Stimulated activated CD8-positive, alpha-beta memory T cell treated with anti-CD3 and anti-CD28 coated beads, Interleukin-15, amount 100 ng/mL, for 48 hours (primary cell): Measurements from ENCODE around the gene RTN4RL1.

Source experiments
- DNase-seq, 2 donors: peaks; one replicate each; pipeline ENCODE4 v3.0.0-alpha.2; 2020; ENCODE audit warnings: low read depth in 2 of 2

RTN4RL1 gene

GRCh38 chr17:2059547-2060384 lies 34.6 kb upstream of the RTN4RL1 start:
- no peak for DNase-seq

- peak; percentile 55 to 56 for DNase-seq
Observed at GRCh38 chr17:2058586-2059546, 33.7 kb upstream of the RTN4RL1 start.

GRCh38 chr17:2057760-2058585 lies 32.8 kb upstream of the RTN4RL1 start:
- DNase-seq = no peak

- no peak for DNase-seq
Observed at GRCh38 chr17:2057175-2057759, 32.1 kb upstream of the RTN4RL1 start.

GRCh38 chr17:2056206-2057174 lies 31.4 kb upstream of the RTN4RL1 start:
- no peak for DNase-seq

- DNase-seq = no peak
Observed at GRCh38 chr17:2055292-2056205, 30.4 kb upstream of the RTN4RL1 start.

- DNase-seq = peak; percentile 73 to 74
Observed at GRCh38 chr17:2054512-2055291, 29.6 kb upstream of the RTN4RL1 start, which contains the start of gene HIC1. HIC1 (plus strand) TSS chr17:2055103; CDS start chr17:2056691, 1,588 bp downstream.

GRCh38 chr17:2054262-2054511 lies 29.1 kb upstream of the RTN4RL1 start:
- DNase-seq = peak in 1 of 2 donors; percentile 55

GRCh38 chr17:2053380-2054261 lies 28.5 kb upstream of the RTN4RL1 start:
- DNase-seq = peak; percentile 78

GRCh38 chr17:2051933-2052559 lies 26.9 kb upstream of the RTN4RL1 start:
- no peak for DNase-seq

GRCh38 chr17:2051061-2051932 lies 26.2 kb upstream of the RTN4RL1 start:
- no peak for DNase-seq

GRCh38 chr17:2050300-2051060 lies 25.3 kb upstream of the RTN4RL1 start:
- peak in 1 of 2 donors; percentile 69 for DNase-seq

- DNase-seq = peak; percentile 79 to 83
Observed at GRCh38 chr17:2049333-2050299, 24.5 kb upstream of the RTN4RL1 start.

GRCh38 chr17:2048805-2049204 lies 23.7 kb upstream of the RTN4RL1 start:
- DNase-seq = no peak
